BE2C (cell line): ENCODE data around the gene ATP5PF. TPM values are rescaled to one million over a fixed set of nuclear protein-coding genes. Genes with fewer than 3 reads are reported as not detected.
"Not testable (repeated sequence)": the region's sequence is repeated elsewhere in the genome, so short reads cannot be mapped to it uniquely, and the experiment has no call there.

Source experiments
- DNase-seq: peaks from one replicate; pipeline ENCODE4 v3.0.0-alpha.2; 2020
- H3K27me3 ChIP-seq: fragments of 250-450 bp; sonication (Bioruptor Pico); 2 replicates; pipeline ENCODE4 v1.5.1; 2020; ENCODE audit warnings: mild to moderate bottlenecking
- H3K36me3 ChIP-seq: fragments of 250-450 bp; sonication (Bioruptor Pico); 2 replicates; pipeline ENCODE4 v1.5.1; 2020; ENCODE audit warnings: mild to moderate bottlenecking
- H3K4me1 ChIP-seq: fragments of 250-450 bp; sonication (Bioruptor Pico); 2 replicates; pipeline ENCODE4 v1.5.1; 2020
- H3K4me3 ChIP-seq: 2 replicates; pipeline ENCODE4 v1.5.1; 2011; ENCODE audit warnings: low read depth, low read length
- H3K9me3 ChIP-seq: fragments of 250-450 bp; sonication (Bioruptor Pico); 2 replicates; pipeline ENCODE4 v1.5.1; 2020
- polyA plus RNA-seq: library from polyadenylated mRNA; unstranded; fragments of >200 nt; gene quantifications from one replicate; pipeline ENCODE4 v1.2.1, GENCODE V29; 2012; ENCODE audit warnings: low read depth, missing spikeins; ENCODE audit not compliant: insufficient read length, insufficient read depth
- TF ChIP-seq, protein P1 (sequence below): IDR thresholded peaks from 2 replicates; pipeline ENCODE4 v1.5.1; 2012; ENCODE audit warnings: mild to moderate bottlenecking, low read depth, low read length

The ATP5PF gene, protein sequence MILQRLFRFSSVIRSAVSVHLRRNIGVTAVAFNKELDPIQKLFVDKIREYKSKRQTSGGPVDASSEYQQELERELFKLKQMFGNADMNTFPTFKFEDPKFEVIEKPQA
- 160 TPM for polyA plus RNA-seq

DNA sequence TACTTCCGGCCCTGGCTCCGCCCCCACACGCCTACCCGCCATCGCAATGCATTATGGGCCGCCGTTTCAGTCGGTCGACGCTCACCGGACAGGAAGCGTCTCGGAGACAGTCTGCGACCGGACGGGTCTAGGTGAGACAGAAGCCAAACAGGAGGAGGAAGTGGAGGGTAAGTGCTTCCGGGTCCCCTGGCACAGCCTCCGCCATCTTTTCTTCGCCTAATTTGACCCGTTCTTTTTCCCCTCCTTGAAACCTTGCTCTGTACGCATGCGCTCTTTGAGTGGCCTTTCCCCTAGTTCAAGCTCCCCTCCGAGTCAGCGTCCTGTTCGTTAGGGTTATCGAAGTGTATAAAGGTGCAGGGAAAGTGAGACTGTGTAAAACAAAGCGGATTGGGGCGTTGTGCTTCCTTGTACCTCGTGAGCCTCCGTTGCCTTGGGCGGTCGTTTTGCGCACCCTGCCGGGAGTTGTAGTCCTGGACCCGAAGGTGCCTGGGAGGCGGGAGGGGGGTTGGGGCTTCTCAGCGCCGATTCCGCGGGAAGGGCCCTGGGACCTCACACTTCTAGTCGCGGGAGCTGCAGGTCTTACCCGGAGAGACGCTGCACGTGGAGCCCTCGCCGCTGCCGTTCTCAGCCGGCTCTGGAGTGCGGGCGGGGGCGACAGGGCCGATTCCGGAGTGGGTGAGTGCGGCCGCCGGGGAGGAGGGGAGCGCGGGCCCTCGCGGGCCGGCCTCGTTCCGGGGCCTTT is at the start of gene ATP5PF, which contains the start of gene GABPA:
ATP5PF (minus strand) TSS at position 1 of the 742 bp plus-strand sequence. CDS start 5,110 bp downstream, outside the sequence.
GABPA (plus strand) TSS at position 69 of the 742 bp plus-strand sequence. CDS start 6,627 bp downstream, outside the sequence.
- Histone ChIP-seq H3K9me3 (no peaks in the 10 kb centered on the region), H3K4me1 (no peaks in the 10 kb centered on the region), H3K36me3 (peaks cover 5% of the 10 kb centered on the region), H3K27me3 (no peaks in the 10 kb centered on the region), H3K4me3 (peak within 1 kb of the TSS; percentile 73)
- peak; percentile 97 for DNase-seq
- TF ChIP-seq, protein P1, sequence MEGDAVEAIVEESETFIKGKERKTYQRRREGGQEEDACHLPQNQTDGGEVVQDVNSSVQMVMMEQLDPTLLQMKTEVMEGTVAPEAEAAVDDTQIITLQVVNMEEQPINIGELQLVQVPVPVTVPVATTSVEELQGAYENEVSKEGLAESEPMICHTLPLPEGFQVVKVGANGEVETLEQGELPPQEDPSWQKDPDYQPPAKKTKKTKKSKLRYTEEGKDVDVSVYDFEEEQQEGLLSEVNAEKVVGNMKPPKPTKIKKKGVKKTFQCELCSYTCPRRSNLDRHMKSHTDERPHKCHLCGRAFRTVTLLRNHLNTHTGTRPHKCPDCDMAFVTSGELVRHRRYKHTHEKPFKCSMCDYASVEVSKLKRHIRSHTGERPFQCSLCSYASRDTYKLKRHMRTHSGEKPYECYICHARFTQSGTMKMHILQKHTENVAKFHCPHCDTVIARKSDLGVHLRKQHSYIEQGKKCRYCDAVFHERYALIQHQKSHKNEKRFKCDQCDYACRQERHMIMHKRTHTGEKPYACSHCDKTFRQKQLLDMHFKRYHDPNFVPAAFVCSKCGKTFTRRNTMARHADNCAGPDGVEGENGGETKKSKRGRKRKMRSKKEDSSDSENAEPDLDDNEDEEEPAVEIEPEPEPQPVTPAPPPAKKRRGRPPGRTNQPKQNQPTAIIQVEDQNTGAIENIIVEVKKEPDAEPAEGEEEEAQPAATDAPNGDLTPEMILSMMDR = peak; percentile 13; the same call in 1 of the 2 replicates

DNA sequence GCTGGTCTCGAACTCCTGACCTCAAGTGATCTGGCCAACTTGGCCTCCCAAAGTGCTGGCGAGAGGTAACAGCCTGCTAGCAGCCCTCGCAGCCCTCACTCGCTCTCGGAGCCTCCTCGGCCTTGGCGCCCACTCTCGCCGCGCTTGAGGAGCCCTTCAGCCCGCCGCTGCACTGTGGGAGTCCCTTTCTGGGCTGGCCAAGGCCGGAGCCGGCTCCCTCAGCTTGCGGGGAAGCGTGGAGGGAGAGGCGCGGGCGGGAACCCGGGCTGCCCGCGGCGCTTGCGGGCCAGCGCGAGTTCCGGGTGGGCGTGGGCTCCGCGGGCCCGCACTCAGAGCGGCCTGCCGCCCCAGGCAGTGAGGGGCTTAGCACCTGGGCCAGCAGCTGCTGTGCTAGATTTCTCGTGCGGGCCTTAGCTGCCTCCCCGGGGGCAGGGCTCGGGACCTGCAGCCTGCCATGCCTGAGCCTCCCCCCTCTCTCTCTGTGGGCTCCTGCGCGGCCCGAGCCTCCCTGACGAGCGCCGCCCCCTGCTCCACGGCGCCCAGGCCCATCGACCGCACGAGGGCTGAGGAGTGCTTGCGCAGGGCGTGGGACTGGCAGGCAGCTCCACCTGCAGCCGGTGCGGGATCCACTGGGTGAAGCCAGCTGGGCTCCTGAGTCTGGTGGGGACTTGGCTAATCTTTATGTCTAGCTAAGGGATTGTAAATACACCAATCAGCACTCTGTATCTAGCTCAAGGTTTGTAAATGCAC is 43.6 kb upstream of the ATP5PF start:
- not testable (repeated sequence) for DNase-seq, H3K36me3 ChIP-seq, H3K9me3 ChIP-seq, H3K4me3 ChIP-seq, H3K4me1 ChIP-seq, H3K27me3 ChIP-seq

GRCh38 chr21:25776440-25776839 is 41.7 kb upstream of the ATP5PF start:
- Histone ChIP-seq H3K36me3 (no peaks in the 10 kb centered on the region), H3K4me3 (no peak overlapping the region), H3K27me3 (no peaks in the 10 kb centered on the region), H3K4me1 (no peaks in the 10 kb centered on the region; the same call in 1 of the 2 replicates), H3K9me3 (no peaks in the 10 kb centered on the region)
- TF ChIP-seq, protein P1 = no peak
- no peak for DNase-seq

DNA sequence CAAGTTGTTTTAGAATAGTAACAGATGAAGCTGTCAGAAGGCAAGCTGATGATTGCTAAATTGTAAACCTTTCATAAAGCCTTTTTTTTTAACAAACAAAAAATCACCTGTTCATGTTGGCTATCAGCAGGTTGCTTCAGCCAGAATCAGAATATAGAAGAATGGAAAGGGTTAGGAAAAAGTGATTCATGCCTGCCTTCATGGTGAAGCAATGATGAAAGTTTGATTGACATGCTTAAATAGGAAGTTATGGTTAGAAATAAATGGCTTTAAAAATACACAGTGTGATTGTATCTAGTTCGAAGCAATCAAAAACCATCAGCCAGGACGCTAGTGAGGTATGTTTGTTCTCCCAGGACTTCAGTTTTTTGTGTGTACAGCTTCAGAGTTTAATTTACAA is 38.0 kb upstream of the ATP5PF start:
- H3K4me3 ChIP-seq = no peak overlapping the region
- no peak for DNase-seq
- H3K4me1 ChIP-seq = no peaks in the 10 kb centered on the region; the same call in 1 of the 2 replicates
- no peaks in the 10 kb centered on the region for H3K9me3 ChIP-seq
- H3K27me3 ChIP-seq = no peaks in the 10 kb centered on the region
- H3K36me3 ChIP-seq = no peaks in the 10 kb centered on the region
- TF ChIP-seq, protein P1 = no peak

DNA sequence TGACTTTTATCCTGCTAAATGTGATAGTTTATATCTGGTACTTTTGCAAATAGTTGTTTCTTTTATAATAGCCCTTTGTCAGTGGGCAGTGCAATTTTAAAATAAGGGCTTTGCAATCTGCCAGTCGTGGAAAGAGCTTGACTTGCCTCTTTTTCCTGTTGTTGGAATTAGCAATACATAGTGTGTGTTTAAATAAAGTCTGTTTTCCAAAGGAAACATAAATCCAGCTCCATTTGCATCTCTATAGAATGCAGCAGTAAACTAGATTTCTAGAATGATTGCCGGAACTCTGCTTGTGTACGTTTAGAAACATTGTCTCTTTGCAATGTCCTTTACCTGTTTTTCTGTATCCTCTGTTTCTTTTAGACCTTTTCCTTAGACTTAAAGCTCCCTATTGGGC is 33.2 kb upstream of the ATP5PF start:
- no peak overlapping the region for H3K4me3 ChIP-seq
- TF ChIP-seq, protein P1 = no peak
- no peak for DNase-seq
- peaks cover 13% of the 10 kb centered on the region for H3K36me3 ChIP-seq
- no peaks in the 10 kb centered on the region for H3K9me3 ChIP-seq
- H3K27me3 ChIP-seq = no peaks in the 10 kb centered on the region
- no peaks in the 10 kb centered on the region; the same call in 1 of the 2 replicates for H3K4me1 ChIP-seq

DNA sequence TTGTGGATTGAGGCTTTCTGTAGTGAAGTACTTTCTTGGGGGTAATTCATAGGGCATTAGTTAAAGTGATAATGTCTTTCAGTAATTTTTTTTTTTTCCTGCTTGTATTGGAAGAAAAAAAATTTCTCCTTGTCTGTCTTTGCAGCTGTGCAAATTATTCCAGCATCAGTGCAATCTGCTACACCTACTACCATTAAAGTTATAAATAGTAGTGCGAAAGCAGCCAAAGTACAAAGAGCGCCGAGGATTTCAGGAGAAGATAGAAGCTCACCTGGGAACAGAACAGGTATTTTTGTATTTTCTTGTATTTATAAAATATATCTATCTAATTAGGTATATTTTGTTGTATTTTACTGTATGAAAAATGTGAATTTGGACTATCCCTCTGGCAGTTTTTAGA is 29.4 kb upstream of the ATP5PF start:
- DNase-seq = no peak
- Histone ChIP-seq H3K4me1 (no peaks in the 10 kb centered on the region), H3K4me3 (no peak overlapping the region), H3K9me3 (no peaks in the 10 kb centered on the region), H3K27me3 (no peaks in the 10 kb centered on the region), H3K36me3 (peaks cover 40% of the 10 kb centered on the region)
- TF ChIP-seq, protein P1 = no peak
